IPS-NIHi11 (cell line): ENCODE data around the gene ERO1A.
"Not testable (repeated sequence)": the region's sequence is repeated elsewhere in the genome, so short reads cannot be mapped to it uniquely, and the experiment has no call there.

ENCODE experiments used
- DNase-seq: peaks from one replicate; pipeline ENCODE4 v3.0.0; 2012; ENCODE audit warnings: mixed read lengths, low spot score

ERO1A gene, protein sequence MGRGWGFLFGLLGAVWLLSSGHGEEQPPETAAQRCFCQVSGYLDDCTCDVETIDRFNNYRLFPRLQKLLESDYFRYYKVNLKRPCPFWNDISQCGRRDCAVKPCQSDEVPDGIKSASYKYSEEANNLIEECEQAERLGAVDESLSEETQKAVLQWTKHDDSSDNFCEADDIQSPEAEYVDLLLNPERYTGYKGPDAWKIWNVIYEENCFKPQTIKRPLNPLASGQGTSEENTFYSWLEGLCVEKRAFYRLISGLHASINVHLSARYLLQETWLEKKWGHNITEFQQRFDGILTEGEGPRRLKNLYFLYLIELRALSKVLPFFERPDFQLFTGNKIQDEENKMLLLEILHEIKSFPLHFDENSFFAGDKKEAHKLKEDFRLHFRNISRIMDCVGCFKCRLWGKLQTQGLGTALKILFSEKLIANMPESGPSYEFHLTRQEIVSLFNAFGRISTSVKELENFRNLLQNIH

DNA sequence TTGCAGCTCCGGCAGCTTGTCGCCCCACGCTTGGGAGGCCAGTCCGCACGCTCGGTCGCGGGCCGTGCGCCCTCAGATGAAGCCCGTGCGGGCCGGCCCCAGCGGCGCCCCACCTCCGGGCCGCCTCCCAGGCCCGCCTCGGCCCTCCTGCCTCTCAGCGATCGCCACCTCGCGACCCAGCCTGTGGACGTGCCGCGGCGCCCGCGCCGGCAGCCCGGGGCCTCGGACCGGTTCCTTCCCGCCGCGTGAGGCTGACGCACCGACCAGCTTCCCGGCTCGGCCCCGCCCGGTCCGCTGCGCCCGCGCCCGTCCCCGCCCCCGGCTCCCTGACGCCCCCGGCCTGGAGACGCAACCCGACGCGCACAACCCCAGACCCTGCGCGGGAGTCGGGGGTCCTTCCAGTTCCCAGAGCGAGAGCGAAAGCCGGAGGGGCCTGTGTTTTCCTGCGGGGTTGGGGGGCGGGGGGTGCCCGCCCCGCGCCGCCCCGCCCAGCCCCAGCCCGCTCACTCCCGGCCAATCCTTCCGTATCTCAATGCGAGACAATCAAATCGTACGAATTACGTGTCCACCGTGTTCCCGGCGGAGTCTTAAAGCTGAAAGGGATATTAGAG is at the start of gene ERO1A:
Gene ERO1A, minus strand, starts transcription at position 78 of the 611 bp plus-strand sequence. Its CDS starts 77 bp downstream, at position 1.
- peak; percentile 80 for DNase-seq

DNA sequence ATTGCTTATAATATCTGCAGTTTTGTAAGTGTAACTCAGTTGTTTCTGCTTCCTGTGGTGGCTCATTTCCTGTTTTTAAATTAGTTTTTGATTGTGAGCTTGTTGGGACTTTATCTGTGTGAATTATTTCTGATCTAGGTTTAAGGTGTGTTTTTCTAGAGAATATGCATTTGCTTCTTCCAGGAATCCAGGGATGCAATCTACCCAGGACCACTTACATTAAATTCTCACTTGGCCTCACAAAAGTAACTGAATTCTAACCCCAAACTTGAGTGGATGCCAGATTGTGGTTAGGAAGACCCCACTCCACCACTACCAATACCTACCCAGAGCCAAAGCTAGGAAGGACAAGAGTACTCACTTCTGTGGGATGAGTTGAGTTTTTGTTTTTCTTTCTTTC is 46.5 kb upstream of the ERO1A start:
- DNase-seq = no peak

DNA sequence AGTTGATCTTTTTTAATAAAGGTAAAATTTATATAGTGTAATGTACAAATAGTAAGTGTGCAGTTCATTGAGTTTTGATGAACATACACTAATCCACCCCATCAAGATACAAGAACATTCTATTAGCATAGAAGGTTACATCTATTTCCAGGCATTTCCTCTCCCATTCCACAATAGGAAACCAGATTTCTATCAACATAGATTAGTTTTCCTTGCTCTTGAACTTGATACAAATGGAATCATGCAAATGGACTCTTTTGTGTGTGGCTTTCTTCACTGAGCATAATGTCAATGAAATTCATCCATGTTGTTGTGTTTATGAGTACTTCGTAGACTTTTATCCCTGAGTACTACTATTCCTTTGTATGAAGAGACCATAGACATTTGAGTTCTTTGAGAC is 45.4 kb upstream of the ERO1A start:
- no peak for DNase-seq

DNA sequence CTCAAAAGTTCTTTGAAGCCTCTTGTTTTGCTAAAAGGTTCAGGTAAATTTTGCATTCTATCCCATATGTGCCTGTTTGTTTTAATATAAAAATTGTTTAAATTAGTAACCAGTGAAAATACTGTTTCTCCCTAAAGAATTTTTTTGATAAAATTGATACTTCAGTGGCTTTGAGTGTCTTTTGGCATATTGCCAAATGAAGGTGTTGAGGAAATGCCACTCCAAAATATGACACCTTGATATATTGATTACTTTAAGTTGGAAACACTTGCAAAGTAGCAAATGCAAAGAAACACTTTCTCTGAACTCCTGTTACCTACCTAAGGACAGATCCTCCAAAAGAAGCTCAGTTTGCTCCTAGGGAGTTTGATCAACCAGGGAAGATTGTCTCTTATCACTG is 43.1 kb upstream of the ERO1A start:
- no peak for DNase-seq

DNA sequence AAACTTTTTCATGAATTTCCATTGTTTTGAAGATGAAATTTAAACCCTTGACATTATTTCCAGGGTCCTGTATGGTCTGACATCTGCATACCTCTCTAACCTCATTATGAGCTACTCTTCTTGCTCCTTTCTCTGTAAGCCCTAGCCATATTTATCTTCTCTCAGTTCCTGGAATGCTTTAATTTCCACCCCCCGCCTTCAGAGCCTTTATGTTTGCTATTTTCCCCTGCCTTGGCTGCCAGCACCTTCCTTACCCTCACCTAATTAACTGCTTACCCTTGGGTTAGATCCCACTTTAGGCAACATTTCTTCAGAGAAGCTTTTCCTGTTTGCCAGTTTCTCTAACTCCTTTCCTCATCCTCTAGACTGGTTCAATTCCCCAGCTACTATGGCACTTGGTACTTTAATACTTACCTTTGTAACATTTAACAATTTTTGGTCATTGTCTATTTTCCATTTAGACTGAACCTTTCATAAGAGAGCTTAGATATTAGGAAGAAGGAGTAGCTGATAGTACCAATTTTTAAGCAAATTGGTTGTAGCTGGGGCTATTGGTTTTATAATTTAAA is 40.6 kb upstream of the ERO1A start:
- DNase-seq = peak; percentile 6

DNA sequence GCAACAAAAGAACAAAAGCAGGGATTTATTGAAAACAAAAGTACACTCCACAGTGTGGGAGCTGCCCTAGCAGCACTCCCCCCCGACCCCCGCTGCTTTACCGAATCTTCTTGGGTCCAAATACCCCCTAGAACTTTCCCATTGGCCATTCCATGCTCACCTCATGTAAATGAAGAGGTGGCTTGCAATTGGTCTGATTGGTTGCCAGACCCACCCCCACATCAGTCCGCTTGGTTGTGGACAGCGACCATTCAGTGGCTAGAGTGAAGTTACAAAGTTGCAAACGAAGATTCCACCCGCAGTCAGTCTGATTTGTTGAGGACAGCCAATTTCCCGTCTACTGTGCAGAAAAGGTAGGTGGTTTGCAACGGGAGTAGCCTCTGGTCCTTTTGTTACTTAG is 38.5 kb upstream of the ERO1A start:
- peak; percentile 7 for DNase-seq

DNA sequence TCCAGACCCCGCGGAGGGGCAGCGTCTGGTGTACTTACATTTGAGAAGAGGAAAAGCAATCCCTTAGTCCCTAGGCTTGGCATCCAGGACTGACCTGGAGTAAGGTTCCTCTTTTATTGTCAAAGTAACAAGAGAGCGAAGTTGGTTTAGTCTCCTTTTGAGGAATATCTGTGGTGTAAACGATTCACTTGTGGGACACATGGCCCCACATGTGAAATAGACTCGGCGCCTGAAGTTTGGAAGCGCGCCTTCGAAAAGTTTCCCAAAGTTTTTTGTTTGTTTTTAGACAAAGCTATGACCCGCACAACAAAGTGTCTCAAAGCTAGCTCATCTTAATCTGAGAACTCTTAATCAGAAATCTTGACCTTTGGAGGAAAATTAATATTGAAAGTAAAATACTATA is 35.4 kb upstream of the ERO1A start:
- no peak for DNase-seq

DNA sequence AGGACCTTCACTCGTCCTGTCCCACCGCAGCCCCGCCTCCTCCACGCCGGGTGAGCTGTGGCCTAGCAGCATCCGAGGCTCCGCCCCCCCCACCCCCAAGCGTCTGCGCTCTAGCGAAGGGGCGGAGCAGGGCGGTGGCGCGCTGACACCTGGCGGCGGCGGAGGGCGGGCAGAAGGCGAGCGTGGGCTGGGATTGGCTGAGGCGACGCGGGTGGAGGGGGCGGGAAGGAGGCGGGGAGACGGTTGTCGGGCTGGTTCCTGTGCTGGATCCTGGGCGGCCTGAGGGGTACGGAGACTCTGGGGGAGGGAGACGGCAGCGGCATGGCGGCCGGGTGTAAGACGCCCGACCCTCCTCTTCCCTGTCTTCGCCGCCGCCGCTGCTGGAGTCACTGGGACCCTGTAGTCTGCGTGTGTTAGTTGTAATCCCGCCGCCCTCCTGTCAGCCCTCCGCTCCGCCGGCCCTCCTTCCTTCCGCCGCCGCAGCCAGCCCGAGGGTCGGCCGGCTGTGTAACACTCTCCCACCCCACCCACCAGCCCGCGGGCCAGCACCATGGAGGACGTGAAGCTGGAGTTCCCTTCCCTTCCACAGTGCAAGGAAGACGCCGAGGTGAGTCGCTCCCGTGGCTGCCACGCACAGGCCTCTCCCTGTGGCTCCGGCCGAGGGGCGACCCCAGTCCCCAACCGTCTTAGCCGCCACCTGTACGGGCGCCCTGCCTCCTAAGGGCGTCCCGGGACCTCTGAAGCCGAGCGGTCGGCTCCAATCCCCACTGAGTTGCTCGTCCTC is 34.8 kb upstream of the ERO1A start, which contains the start of gene STYX:
Gene STYX, plus strand, starts transcription at position 242 of the 784 bp plus-strand sequence. Its CDS starts 309 bp downstream, at position 551.
- DNase-seq = peak; percentile 93

DNA sequence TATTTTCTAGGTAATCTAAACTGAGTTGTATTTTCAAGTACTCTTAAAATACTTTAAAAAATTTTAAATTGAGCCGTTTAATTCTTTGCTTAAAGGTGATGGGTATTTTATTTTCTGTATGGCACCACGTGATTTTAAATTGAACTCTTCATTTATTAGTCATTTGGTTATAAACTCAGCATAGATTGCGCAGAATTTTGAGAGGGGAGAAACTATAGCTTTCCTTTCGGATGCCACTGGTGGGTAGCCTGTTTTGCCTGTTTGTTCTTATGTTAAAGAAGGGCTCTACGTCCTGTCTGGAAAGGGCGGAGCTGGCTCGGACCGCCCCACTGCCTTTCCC is 34.2 kb upstream of the ERO1A start:
- DNase-seq = no peak

DNA sequence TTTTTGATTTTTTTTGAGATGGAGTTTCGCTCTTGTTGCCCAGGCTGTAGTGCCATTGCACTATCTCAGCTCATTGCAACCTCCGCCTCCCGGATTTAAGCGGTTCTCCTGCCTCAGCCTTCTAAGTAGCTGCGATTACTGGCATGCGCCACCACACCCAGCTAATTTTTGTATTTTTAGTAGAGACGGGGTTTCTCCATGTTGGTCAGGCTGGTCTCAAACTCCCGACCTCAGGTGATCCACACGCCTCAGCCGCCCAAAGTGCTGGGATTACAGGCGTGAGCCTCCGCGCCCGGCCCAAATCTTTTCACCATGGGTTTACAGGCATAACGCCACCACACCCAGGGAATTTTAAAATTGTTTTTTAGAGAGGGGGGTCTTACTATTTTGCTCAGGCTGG is 33.7 kb upstream of the ERO1A start:
- DNase-seq = not testable (repeated sequence)

DNA sequence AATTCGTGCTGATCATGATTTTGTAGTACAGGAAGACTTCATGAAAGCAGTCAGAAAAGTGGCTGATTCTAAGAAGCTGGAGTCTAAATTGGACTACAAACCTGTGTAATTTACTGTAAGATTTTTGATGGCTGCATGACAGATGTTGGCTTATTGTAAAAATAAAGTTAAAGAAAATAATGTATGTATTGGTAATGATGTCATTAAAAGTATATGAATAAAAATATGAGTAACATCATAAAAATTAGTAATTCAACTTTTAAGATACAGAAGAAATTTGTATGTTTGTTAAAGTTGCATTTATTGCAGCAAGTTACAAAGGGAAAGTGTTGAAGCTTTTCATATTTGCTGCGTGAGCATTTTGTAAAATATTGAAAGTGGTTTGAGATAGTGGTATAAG is 32.2 kb upstream of the ERO1A start:
- not testable (repeated sequence) for DNase-seq

DNA sequence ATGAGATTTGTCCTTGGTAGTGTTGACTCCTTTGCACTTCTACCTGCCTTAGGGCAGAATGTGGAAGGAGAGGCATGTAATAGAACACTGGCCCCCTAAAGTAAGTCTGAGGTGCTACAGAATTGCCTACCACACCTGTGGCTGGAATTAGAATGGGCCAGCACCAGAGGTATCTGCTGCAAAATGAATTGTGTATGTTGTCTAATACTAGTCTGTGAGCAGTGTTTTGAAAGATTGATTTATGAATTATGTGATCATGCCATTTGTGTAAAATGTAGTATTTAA is 28.9 kb upstream of the ERO1A start:
- no peak for DNase-seq

DNA sequence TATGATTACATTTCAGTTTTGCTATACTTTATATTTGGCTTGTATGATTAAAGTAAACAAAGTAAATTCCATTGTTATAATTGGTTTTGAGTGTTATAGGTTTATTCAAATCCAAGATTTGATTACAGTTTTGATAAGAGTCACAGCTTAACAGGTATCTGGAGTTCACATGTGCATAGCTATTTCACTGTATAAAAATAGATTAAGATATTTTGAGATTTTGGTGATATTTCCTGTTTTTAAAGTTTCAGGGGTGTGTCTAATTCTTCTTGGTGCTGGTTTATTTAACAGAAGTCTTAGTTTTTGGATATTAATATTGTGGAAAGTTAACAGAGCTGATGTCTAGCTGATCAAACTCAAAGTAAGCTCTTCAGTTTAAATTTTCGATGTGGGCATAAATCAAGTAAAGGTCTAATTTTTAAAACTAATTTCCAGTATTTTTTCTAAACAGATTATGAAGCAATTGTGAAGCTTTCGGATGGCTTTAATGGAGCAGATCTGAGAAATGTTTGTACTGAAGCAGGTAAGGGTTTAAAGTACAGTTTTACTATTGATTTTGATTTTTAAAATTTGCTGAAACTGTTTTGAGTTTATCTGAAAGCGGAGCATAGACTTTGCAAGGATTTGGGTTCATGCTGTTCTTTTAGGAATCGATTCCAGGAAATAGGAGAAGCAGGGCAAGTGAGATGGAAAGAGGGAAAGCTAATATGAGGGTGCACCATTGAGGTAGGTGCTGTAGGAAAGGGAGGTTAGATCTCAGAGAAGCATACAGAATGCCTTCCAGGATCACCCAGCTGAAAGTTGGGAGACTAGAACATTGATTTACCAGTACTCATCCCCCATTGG is 28.4 kb upstream of the ERO1A start:
- DNase-seq = no peak

DNA sequence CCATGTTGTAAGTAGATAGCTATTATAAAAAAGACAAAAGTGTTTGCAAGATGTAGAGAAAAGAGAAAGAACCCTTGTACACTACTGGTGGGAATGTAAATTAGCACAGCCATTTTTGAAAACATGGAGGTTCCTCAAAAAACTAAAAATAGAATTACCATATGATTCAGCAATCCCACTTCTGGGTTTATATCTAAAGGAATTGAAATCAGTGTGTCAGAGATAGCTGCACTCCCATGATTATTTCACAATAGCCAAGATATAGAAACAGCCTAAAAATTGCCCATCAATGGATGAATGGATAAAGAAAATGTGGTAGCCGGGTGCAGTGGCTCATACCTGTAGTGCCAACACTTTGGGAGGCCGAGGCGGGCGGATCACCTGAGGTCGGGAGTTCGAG is 20.8 kb upstream of the ERO1A start:
- no peak for DNase-seq

DNA sequence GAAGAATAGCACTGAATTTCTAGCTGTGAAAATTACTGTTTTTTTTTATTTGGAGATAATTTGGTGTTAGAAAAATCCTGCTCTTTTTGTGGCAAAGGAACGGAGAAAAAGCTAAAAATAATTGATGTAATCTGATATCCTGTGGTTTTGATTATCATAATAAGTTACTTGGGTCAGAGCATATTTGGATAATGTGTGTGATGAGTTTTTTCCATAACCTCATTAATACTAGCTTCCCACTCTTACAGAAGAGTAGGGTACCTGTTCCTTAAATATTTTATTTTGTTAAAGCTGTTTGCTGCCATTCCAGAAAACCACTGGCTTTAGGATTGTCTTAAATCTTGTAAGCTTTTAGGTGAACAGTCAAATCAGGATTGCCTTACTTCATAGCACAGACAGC is 16.3 kb upstream of the ERO1A start:
- no peak for DNase-seq

DNA sequence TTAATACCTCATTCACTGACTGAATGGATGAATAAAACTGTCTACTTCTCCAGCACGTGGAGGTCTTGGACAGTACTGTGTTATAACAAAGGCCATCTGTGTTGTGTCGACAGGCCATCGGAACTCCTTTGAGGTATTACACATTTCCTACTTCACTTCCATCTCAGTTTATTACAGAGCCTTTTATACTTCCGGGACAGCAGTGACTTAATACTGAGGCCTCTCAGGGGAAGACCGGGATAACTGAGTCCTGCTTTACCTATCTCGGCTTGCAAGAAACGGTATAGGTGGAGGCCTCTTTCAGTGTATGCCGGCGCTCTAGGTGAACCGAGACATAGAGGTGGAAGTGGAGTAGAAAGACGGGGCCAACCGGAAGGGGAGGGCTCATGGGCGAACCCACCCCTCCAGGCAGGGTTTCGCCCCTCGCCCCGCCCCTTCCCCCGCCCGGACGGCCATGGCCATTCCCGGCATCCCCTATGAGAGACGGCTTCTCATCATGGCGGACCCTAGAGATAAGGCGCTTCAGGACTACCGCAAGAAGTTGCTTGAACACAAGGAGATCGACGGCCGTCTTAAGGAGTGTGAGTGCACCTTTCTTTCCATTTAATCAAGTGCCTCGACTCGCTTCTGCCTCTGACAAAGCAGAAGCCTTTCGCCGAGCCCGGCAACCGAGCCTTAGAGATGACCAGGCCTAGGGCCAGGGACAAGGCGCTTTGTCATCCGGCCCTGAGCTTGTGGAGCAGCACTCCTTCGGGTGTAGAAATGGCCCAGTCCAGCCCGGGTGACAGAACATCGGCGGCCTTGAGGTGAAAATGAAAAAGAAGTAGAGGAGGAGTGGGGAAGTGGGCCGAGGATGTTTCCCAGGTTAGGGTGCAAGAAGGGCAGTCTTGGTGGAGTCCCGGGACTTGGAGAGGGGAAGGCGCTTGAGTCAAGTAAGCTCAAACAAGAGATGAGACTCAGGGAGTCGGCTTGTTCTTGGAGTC is 11.7 kb upstream of the ERO1A start, which contains the start of gene PSMC6:
Gene PSMC6, plus strand, starts transcription at position 477 of the 983 bp plus-strand sequence. Its CDS starts 20 bp downstream, at position 497.
- DNase-seq = peak; percentile 96

DNA sequence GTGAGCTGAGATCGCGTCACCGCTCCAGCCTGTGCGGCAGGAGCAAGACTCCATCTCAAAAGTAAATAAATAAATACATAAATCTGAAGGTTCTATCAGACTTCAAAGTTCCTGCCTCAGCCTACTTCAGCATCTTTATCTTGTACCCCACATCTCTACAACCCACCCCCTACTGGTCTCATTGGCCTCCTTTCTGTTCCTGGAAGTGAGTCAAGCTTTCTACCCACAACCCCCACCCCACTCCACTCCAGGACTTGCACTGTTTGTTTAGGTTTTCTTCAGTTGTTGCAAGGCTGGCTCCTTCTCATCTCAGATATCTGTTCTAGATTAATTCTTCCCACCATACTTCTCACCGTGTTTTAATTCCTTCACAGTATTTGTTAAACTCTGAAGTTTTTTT is 10.9 kb upstream of the ERO1A start:
- DNase-seq = peak; percentile 20

DNA sequence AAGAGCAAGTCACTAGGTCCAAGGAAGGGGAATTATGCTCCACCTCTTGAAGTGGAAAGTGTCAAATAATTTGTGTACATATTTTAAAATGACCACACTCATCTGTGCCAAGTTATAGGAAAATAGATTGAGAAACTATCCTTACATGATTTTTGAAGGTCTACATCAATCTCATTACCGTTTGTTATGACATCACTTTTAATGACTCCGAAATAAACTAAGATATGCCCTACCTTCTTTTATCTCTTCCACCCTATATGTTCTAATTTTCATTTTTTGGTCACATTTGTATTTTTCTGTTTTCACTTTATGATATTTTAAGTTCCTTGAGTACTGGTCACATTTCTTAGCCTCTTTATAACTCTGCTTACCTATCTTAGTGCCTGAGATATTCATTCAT is 8.3 kb upstream of the ERO1A start:
- no peak for DNase-seq

DNA sequence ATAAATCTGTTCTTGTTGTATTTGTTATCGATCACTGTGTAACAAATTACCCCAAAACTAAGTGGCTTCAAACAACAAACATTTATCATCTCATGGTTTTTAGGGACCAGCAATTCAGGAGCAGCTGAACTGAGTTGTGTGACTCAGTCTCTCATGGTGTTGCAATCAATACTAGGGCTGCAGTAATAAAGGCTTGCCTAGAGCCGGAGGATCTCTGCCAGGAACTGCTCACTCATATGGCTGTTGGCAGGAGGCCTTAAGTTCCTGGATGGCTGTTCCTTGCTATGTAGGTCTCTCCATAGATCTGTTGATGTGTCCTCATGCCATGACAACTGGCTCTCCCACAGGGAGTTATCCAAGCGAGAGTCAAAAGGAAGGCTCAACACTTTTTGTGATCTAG is 7.9 kb upstream of the ERO1A start:
- no peak for DNase-seq

DNA sequence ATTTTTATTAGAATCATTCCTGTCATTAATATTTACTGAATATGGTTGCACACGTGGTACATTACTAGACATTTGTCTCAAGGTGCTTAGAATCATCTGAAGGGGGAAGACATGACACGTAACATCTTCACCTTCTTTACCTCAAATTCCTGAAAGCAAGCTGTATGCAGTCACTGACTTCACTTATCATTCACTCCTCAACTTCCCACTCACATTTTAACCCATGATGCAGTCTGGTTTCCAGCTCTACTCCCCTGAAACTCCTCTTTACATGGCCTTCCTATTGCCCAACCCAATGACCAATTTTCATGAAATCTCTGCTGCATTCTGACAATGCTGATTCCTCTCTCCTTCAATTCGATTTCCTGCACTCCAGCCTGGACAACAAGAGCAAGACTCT is 5.9 kb upstream of the ERO1A start:
- no peak for DNase-seq
